HCT116 (cell line): Measurements from ENCODE around the gene INSYN2A. TPM values are rescaled to one million over a fixed set of nuclear protein-coding genes. Genes with fewer than 3 reads are reported as not detected.

Source experiments
- ATAC-seq: fragments of 200-7000 bp; cut with Tn5 transposase; 2 replicates; pipeline ENCODE4 v1.9.1; 2020; ENCODE audit warnings: mild to moderate bottlenecking, moderate library complexity
- BruUV-seq: library from RNA; stranded (reverse); fragments of 400-500 nt; replicated peaks from 2 replicates; lab custom pipeline; 2021; lab: Mats Ljungman, UMichigan
- CTCF ChIA-PET: fragments of 300-600 bp; sonication (Branson Sonifier 250); formaldehyde crosslinking; loops from one replicate; lab custom pipeline; 2021; ENCODE audit warnings: antibody characterized with exemption; lab: Charles Lee
- POLR2A ChIA-PET: fragments of 300-600, 350-600 bp; sonication (Branson Sonifier 250); formaldehyde crosslinking; loops from one replicate; lab custom pipeline; 2021; ENCODE audit warnings: antibody characterized with exemption; lab: Charles Lee
- RAD21 ChIA-PET, 2 experiments: fragments of 300-600 bp; sonication (Branson Sonifier 250); formaldehyde crosslinking; loops; one replicate each; lab custom pipeline; 2023; ENCODE audit warnings: low total read pairs in 2 of 2; ENCODE audit not compliant: uncharacterized antibody in 2 of 2, unreplicated experiment in 2 of 2, low non-redundant PET in 1 of 2; lab: Charles Lee
- DNase-seq: peaks from one replicate; pipeline ENCODE4 v3.0.0-alpha.2; 2010; ENCODE audit warnings: low read depth, low spot score
- H2AFZ ChIP-seq: fragments of 200-600 bp; shearing (Covaris generic), sonication (generic); 2 replicates; pipeline ENCODE4 v1.6.1; 2017; ENCODE audit warnings: low read depth, mixed run types, mixed read lengths, antibody characterized with exemption, low read length; ENCODE audit not compliant: poor library complexity, severe bottlenecking
- H3K27ac ChIP-seq: 2 replicates; pipeline ENCODE4 v1.5.1; 2012; ENCODE audit warnings: low read depth, low read length
- H3K27me3 ChIP-seq: fragments of 200-600 bp; sonication (generic); 2 replicates; pipeline ENCODE4 v1.6.1; 2016; ENCODE audit warnings: mixed run types, low read length, mixed read lengths; ENCODE audit not compliant: insufficient read depth
- H3K36me3 ChIP-seq, 2 experiments: fragments of 200-500 bp in 1 of 2; fragments of 200-600 bp in 1 of 2; sonication (Bioruptor generic) in 1 of 2; sonication (generic) in 1 of 2; 2 replicates each; pipeline versions ENCODE4 v1.5.1 to v1.6.1; 2014 to 2016; ENCODE audit warnings: low read length in 2 of 2, inconsistent platforms in 1 of 2, mixed read lengths in 1 of 2, mixed run types in 1 of 2; ENCODE audit not compliant: insufficient read depth in 2 of 2, control insufficient read depth in 1 of 2
- H3K4me1 ChIP-seq, 2 experiments: fragments of 200-600 bp in 1 of 2; sonication (generic) in 1 of 2; 2 replicates each; pipeline versions ENCODE4 v1.5.1 to v1.6.1; 2012 to 2017; ENCODE audit warnings: low read length in 2 of 2, inconsistent platforms in 1 of 2, mild to moderate bottlenecking in 1 of 2, mixed read lengths in 1 of 2, mixed run types in 1 of 2, moderate library complexity in 1 of 2; ENCODE audit not compliant: insufficient read depth in 2 of 2, control insufficient read depth in 1 of 2
- H3K4me2 ChIP-seq: fragments of 200-600 bp; sonication (generic); 2 replicates; pipeline ENCODE4 v1.6.1; 2017; ENCODE audit warnings: mixed run types, low read length, mixed read lengths
- H3K4me3 ChIP-seq, 2 experiments: fragments of 200-600 bp in 1 of 2; sonication (generic) in 1 of 2; replicated peaks in 1 of 2; 2 replicates each; pipeline ENCODE4 v1.5.1; 2011 to 2016; ENCODE audit warnings: low read length in 2 of 2, control low read depth in 1 of 2, low read depth in 1 of 2, mild to moderate bottlenecking in 1 of 2, mixed read lengths in 1 of 2, mixed run types in 1 of 2
- H3K79me2 ChIP-seq: fragments of 200-600 bp; sonication (generic); 2 replicates; pipeline ENCODE4 v1.6.1; 2017; ENCODE audit warnings: mild to moderate bottlenecking, mixed run types, low read length, moderate library complexity, mixed read lengths; ENCODE audit not compliant: insufficient read depth
- H3K9ac ChIP-seq: fragments of 200-600 bp; sonication (generic); 2 replicates; pipeline ENCODE4 v1.6.1; 2016; ENCODE audit warnings: low read length, mixed read lengths
- H3K9me2 ChIP-seq: fragments of 200-600 bp; sonication (generic), shearing (Covaris generic); 2 replicates; pipeline ENCODE4 v1.6.1; 2017; ENCODE audit warnings: mixed run types, mild to moderate bottlenecking, moderate library complexity; ENCODE audit not compliant: insufficient read depth
- H3K9me3 ChIP-seq, 2 experiments: fragments of 200-500 bp in 1 of 2; fragments of 200-600 bp in 1 of 2; sonication (Bioruptor generic) in 1 of 2; sonication (generic) in 1 of 2; 2 replicates each; pipeline ENCODE4 v1.6.1; 2014 to 2017; ENCODE audit warnings: low read length in 2 of 2, mixed read lengths in 2 of 2, inconsistent platforms in 1 of 2, low read depth in 1 of 2, mild to moderate bottlenecking in 1 of 2, mixed run types in 1 of 2, moderate library complexity in 1 of 2; ENCODE audit not compliant: control insufficient read depth in 1 of 2, insufficient read depth in 1 of 2
- H4K20me1 ChIP-seq: fragments of 200-600 bp; sonication (generic), shearing (Covaris generic); 2 replicates; pipeline ENCODE4 v1.6.1; 2017; ENCODE audit warnings: mixed run types, mild to moderate bottlenecking, moderate library complexity; ENCODE audit not compliant: insufficient read depth
- CEBPB ChIP-seq: IDR thresholded peaks from 2 replicates; pipeline ENCODE4 v1.6.1; 2012; ENCODE audit warnings: low read depth
- EGR1 ChIP-seq: IDR thresholded peaks from 2 replicates; pipeline ENCODE4 v1.6.1; 2012; ENCODE audit warnings: low read depth
- ELF1 ChIP-seq: IDR thresholded peaks from 2 replicates; pipeline ENCODE4 v1.6.1; 2012; ENCODE audit warnings: low read depth, borderline replicate concordance
- EZH2 ChIP-seq: fragments of 200-600 bp; sonication (generic); IDR thresholded peaks from 2 replicates; pipeline ENCODE4 v1.6.1; 2017; ENCODE audit warnings: antibody characterized with exemption, mixed run types
- EZH2phosphoT487 ChIP-seq: fragments of 200-600 bp; IDR thresholded peaks from 2 replicates; pipeline ENCODE4 v1.6.1; 2018; ENCODE audit warnings: antibody characterized with exemption, borderline replicate concordance
- JUND ChIP-seq: IDR thresholded peaks from 2 replicates; pipeline ENCODE4 v1.6.1; 2012
- POLR2A ChIP-seq: IDR thresholded peaks from 2 replicates; pipeline ENCODE4 v1.7.0; 2011; ENCODE audit warnings: borderline replicate concordance; ENCODE audit not compliant: insufficient read depth, insufficient read length; ENCODE audit errors: extremely low read depth
- POLR2AphosphoS5 ChIP-seq: IDR thresholded peaks from 2 replicates; pipeline ENCODE4 v1.6.1; 2011; ENCODE audit warnings: mild to moderate bottlenecking, low read depth, low read length, moderate library complexity
- SIN3A ChIP-seq: IDR thresholded peaks from 2 replicates; pipeline ENCODE4 v1.6.1; 2012; ENCODE audit warnings: low read depth
- SP1 ChIP-seq: IDR thresholded peaks from 2 replicates; pipeline ENCODE4 v1.6.1; 2012; ENCODE audit warnings: low read depth
- TCF7L2 ChIP-seq: IDR thresholded peaks from 2 replicates; pipeline ENCODE4 v1.7.0; 2011; ENCODE audit warnings: borderline replicate concordance, inconsistent platforms; ENCODE audit not compliant: insufficient read depth, insufficient read length; ENCODE audit errors: extremely low read depth
- YY1 ChIP-seq: IDR thresholded peaks from 2 replicates; pipeline ENCODE4 v1.6.1; 2011; ENCODE audit warnings: low read length, low read depth, moderate library complexity, mild to moderate bottlenecking; ENCODE audit not compliant: insufficient replicate concordance; ENCODE audit errors: extremely low read depth
- ZNF274 ChIP-seq: fragments of 200-500 bp; sonication (Bioruptor generic); IDR thresholded peaks from 2 replicates; pipeline ENCODE4 v1.6.1; 2014; ENCODE audit warnings: mild to moderate bottlenecking, low read depth, low read length, inconsistent platforms
- intact Hi-C: fragments of 100-400 bp; cut with micrococcal nuclease; formaldehyde crosslinking; loops from 2 replicates; pipeline ENCODE4 v1.10.0; 2022
- total RNA-seq: library from RNA; stranded (reverse); gene quantifications from one replicate; pipeline ENCODE4 v1.2.1, GENCODE V29; 2021; ENCODE audit not compliant: unreplicated experiment
- TF ChIP-seq, protein P1 (sequence below): IDR thresholded peaks from 2 replicates; pipeline ENCODE4 v1.6.1; 2012; ENCODE audit warnings: low read depth
- TF ChIP-seq, protein P2 (sequence below): IDR thresholded peaks from 2 replicates; pipeline ENCODE4 v1.6.1; 2011; ENCODE audit warnings: mild to moderate bottlenecking, low read length, moderate library complexity; ENCODE audit not compliant: insufficient replicate concordance; ENCODE audit errors: extremely low read depth
- TF ChIP-seq, protein P3 (sequence below): IDR thresholded peaks from 2 replicates; pipeline ENCODE4 v1.6.1; 2012

Gene INSYN2A
- total RNA-seq, 1 experiment from 2014 or later = not detected

DNA sequence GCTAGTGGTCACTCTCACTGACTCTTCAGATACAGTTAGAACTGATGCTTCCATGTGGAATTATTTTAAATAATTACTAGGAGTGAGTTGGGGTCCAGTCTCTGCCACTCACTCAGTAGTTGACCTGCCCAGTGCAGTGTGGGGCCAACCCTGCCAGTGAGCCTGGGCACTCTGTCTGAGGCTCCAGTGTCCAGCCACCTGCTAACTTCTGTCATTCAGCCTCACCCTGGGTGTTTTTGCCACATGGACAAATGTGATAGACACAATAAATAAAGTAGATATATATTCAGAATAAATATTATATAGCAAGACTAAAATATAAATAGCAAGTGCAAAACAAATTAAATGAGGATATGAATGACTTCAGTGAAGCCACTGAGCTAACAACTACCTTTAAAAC is 7.2 kb downstream of the INSYN2A start (continued):
- TF ChIP-seq, protein P1, sequence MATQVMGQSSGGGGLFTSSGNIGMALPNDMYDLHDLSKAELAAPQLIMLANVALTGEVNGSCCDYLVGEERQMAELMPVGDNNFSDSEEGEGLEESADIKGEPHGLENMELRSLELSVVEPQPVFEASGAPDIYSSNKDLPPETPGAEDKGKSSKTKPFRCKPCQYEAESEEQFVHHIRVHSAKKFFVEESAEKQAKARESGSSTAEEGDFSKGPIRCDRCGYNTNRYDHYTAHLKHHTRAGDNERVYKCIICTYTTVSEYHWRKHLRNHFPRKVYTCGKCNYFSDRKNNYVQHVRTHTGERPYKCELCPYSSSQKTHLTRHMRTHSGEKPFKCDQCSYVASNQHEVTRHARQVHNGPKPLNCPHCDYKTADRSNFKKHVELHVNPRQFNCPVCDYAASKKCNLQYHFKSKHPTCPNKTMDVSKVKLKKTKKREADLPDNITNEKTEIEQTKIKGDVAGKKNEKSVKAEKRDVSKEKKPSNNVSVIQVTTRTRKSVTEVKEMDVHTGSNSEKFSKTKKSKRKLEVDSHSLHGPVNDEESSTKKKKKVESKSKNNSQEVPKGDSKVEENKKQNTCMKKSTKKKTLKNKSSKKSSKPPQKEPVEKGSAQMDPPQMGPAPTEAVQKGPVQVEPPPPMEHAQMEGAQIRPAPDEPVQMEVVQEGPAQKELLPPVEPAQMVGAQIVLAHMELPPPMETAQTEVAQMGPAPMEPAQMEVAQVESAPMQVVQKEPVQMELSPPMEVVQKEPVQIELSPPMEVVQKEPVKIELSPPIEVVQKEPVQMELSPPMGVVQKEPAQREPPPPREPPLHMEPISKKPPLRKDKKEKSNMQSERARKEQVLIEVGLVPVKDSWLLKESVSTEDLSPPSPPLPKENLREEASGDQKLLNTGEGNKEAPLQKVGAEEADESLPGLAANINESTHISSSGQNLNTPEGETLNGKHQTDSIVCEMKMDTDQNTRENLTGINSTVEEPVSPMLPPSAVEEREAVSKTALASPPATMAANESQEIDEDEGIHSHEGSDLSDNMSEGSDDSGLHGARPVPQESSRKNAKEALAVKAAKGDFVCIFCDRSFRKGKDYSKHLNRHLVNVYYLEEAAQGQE = no peak
- TF ChIP-seq EZH2phosphoT487 = no peak
- no peak for TF ChIP-seq YY1

DNA sequence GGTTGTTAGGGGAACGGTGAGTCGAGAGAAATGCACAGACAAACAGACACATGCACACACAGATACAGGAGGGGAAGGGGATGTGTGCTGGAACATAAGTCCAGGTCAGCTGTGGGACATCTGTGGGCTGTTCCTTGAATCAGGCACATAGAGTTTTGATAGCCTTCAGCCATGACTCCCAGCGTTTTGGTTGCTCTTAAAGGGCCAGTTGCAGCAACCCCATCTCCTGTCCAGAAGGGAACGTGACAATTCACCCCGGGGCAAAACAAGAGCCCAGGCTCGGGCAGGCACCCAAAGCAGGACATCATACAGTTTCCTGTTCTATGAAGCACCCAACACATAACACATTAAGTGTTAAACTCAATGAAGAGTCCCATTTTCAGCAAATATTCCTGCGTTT is 9.6 kb downstream of the INSYN2A start:
- Histone ChIP-seq H3K79me2 (no peaks in the 10 kb centered on the region), H3K9me3 (no peaks in the 10 kb centered on the region), H3K4me2 (no peak overlapping the region), H3K27me3 (no peaks in the 10 kb centered on the region), H3K9me2 (no peaks in the 10 kb centered on the region), H4K20me1 (no peaks in the 10 kb centered on the region), H3K27ac (no peak overlapping the region), H3K4me1 (no peaks in the 10 kb centered on the region), H3K4me3 (no peak overlapping the region), H3K36me3 (no peaks in the 10 kb centered on the region), H3K9ac (no peak overlapping the region), H2AFZ (no peak overlapping the region)
- ChIA-PET CTCF (no interaction called here), POLR2A (no interaction called here), RAD21 (no interaction called here)
- DNase-seq = no peak
- intact Hi-C loops = no loop called here
- peak; percentile 40; the same call in 1 of the 2 replicates for ATAC-seq
- no TSS peak for BruUV-seq
- TF ChIP-seq EZH2 = no peak
- TF ChIP-seq YY1 = no peak
- TF ChIP-seq, protein P2, sequence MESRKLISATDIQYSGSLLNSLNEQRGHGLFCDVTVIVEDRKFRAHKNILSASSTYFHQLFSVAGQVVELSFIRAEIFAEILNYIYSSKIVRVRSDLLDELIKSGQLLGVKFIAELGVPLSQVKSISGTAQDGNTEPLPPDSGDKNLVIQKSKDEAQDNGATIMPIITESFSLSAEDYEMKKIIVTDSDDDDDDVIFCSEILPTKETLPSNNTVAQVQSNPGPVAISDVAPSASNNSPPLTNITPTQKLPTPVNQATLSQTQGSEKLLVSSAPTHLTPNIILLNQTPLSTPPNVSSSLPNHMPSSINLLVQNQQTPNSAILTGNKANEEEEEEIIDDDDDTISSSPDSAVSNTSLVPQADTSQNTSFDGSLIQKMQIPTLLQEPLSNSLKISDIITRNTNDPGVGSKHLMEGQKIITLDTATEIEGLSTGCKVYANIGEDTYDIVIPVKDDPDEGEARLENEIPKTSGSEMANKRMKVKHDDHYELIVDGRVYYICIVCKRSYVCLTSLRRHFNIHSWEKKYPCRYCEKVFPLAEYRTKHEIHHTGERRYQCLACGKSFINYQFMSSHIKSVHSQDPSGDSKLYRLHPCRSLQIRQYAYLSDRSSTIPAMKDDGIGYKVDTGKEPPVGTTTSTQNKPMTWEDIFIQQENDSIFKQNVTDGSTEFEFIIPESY = no peak
- TF ChIP-seq SP1 = no peak
- no peak for TF ChIP-seq ELF1
- no peak for TF ChIP-seq POLR2AphosphoS5
- TF ChIP-seq POLR2A = no peak
- no peak for TF ChIP-seq SIN3A
- TF ChIP-seq, protein P3, sequence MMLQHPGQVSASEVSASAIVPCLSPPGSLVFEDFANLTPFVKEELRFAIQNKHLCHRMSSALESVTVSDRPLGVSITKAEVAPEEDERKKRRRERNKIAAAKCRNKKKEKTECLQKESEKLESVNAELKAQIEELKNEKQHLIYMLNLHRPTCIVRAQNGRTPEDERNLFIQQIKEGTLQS = no peak
- TF ChIP-seq, protein P1 = no peak
- no peak for TF ChIP-seq JUND
- no peak for TF ChIP-seq ZNF274
- no peak for TF ChIP-seq TCF7L2
- no peak for TF ChIP-seq EGR1
- no peak for TF ChIP-seq CEBPB
